GM18873 (cell line): ENCODE measurements around the gene STRA8.

Source experiments
- ATAC-seq: cut with Tn5 transposase; IDR thresholded peaks from one replicate; pipeline ENCODE4 v1.9.1; 2021; ENCODE audit warnings: mild to moderate bottlenecking, moderate library complexity, moderate number of reproducible peaks; ENCODE audit not compliant: unreplicated experiment, low FRiP score

The STRA8 gene

GRCh38 chr7:135299235-135299634 lies 65.6 kb downstream of the STRA8 start:
- ATAC-seq, result no peak

GRCh38 chr7:135300913-135301765 lies 67.5 kb downstream of the STRA8 start:
- no peak for ATAC-seq
